Panc1 (cell line): ENCODE data around the gene MYCBP2. TPM values are rescaled to one million over a fixed set of nuclear protein-coding genes. Genes with fewer than 3 reads are reported as not detected.

ENCODE experiments used
- ATAC-seq: fragments of 200-7000 bp; cut with Tn5 transposase; 2 replicates; pipeline ENCODE4 v1.9.1; 2020; ENCODE audit warnings: mild to moderate bottlenecking, moderate library complexity
- BruUV-seq: library from RNA; stranded (reverse); fragments of 400-500 nt; replicated peaks from 2 replicates; lab custom pipeline; 2021; lab: Mats Ljungman, UMichigan
- CTCF ChIA-PET: fragments of 300-600 bp; sonication (Branson Sonifier 250); formaldehyde crosslinking; loops from one replicate; lab custom pipeline; 2022; ENCODE audit warnings: antibody characterized with exemption; lab: Charles Lee
- POLR2A ChIA-PET: fragments of 300-600 bp; sonication (Branson Sonifier 250); formaldehyde crosslinking; loops from one replicate; lab custom pipeline; 2022; ENCODE audit warnings: antibody characterized with exemption; lab: Charles Lee
- DNase-seq: peaks from one replicate; pipeline ENCODE4 v3.0.0-alpha.2; 2010; ENCODE audit warnings: low read depth, low spot score
- H3K27ac ChIP-seq: 2 replicates; pipeline ENCODE4 v1.5.1; 2011; ENCODE audit warnings: mild to moderate bottlenecking, low read length, inconsistent platforms
- H3K27me3 ChIP-seq: fragments of 200-500 bp; sonication (Bioruptor generic); 2 replicates; pipeline ENCODE4 v1.6.0; 2014; ENCODE audit warnings: low read length, inconsistent platforms; ENCODE audit not compliant: control insufficient read depth, insufficient read depth
- H3K36me3 ChIP-seq: fragments of 200-500 bp; sonication (Bioruptor generic); 2 replicates; pipeline ENCODE4 v1.5.1; 2014; ENCODE audit warnings: inconsistent platforms, mild to moderate bottlenecking, low read length, moderate library complexity; ENCODE audit not compliant: control insufficient read depth, insufficient read depth
- H3K4me1 ChIP-seq: 2 replicates; pipeline ENCODE4 v1.5.1; 2011; ENCODE audit warnings: inconsistent platforms, mild to moderate bottlenecking, low read length, moderate library complexity; ENCODE audit not compliant: control insufficient read depth, insufficient read depth
- H3K4me3 ChIP-seq, 2 experiments: 2 replicates each; pipeline ENCODE4 v1.5.1; 2011 to 2012; ENCODE audit warnings: low read depth in 2 of 2, low read length in 2 of 2, mild to moderate bottlenecking in 2 of 2, inconsistent platforms in 1 of 2, moderate library complexity in 1 of 2
- H3K9me3 ChIP-seq: fragments of 200-500 bp; sonication (Bioruptor generic); 2 replicates; pipeline ENCODE4 v1.5.1; 2014; ENCODE audit warnings: low read depth, mild to moderate bottlenecking, inconsistent platforms, low read length, moderate library complexity; ENCODE audit not compliant: control insufficient read depth, insufficient read depth
- POLR2AphosphoS5 ChIP-seq: IDR thresholded peaks from 2 replicates; pipeline ENCODE4 v1.6.1; 2012; ENCODE audit warnings: mild to moderate bottlenecking, low read depth, low read length, moderate library complexity
- REST ChIP-seq, 2 experiments: IDR thresholded peaks; 2 replicates each; pipeline ENCODE4 v1.6.1; 2011 to 2012; ENCODE audit warnings: low read depth in 2 of 2, control low read depth in 1 of 2, low read length in 1 of 2, mild to moderate bottlenecking in 1 of 2, moderate library complexity in 1 of 2; ENCODE audit not compliant: insufficient read depth in 1 of 2
- SIN3A ChIP-seq: IDR thresholded peaks from 2 replicates; pipeline ENCODE4 v1.6.1; 2012; ENCODE audit warnings: low read depth, mild to moderate bottlenecking, low read length, moderate library complexity, borderline replicate concordance; ENCODE audit not compliant: insufficient read depth
- TCF7L2 ChIP-seq: IDR thresholded peaks from 2 replicates; pipeline ENCODE4 v1.6.1; 2011; ENCODE audit warnings: mild to moderate bottlenecking, low read depth, low read length, inconsistent platforms
- in situ Hi-C: cut with HindIII; loops from 2 replicates; pipeline ENCODE4 v1.10.0; 2016; ENCODE audit warnings: low sequenced_read_pairs, low pct_unique_long_range_greater_than_20kb
- intact Hi-C: fragments of 100-400 bp; cut with micrococcal nuclease; formaldehyde crosslinking; loops from one replicate; pipeline ENCODE4 v1.10.0; 2022; ENCODE audit not compliant: unreplicated experiment
- total RNA-seq: library from RNA; stranded (reverse); gene quantifications from one replicate; pipeline ENCODE4 v1.2.1, GENCODE V29; 2021; ENCODE audit not compliant: unreplicated experiment
- TF ChIP-seq, protein P1 (sequence below): fragments of 450-650 bp; IDR thresholded peaks from 2 replicates; pipeline ENCODE4 v1.5.1; 2017; ENCODE audit warnings: mild to moderate bottlenecking

Gene MYCBP2
- total RNA-seq, 1 experiment from 2014 or later = 41.4 TPM

- ATAC-seq = no peak
- POLR2A ChIA-PET = interaction anchor here (0.6 kb wide), 1 partner anchor 567 kb away, joined by 10 read pairs; no protein-coding TSS in a partner anchor
- Histone ChIP-seq H3K9me3 (no peaks in the 10 kb centered on the region), H3K36me3 (no peaks in the 10 kb centered on the region), H3K4me1 (no peaks in the 10 kb centered on the region), H3K4me3 (no peak overlapping the region), H3K27me3 (no peaks in the 10 kb centered on the region), H3K27ac (no peak overlapping the region)
- CTCF ChIA-PET = no interaction called here
- TF ChIP-seq SIN3A (no peak), POLR2AphosphoS5 (no peak), TCF7L2 (no peak), REST (IDR thresholded peaks at IDR 0.05; ENCODE audit: insufficient read depth in 1 of 2, low read depth in 2 of 2, low read length in 1 of 2) (no peak)
- TF ChIP-seq, protein P1, sequence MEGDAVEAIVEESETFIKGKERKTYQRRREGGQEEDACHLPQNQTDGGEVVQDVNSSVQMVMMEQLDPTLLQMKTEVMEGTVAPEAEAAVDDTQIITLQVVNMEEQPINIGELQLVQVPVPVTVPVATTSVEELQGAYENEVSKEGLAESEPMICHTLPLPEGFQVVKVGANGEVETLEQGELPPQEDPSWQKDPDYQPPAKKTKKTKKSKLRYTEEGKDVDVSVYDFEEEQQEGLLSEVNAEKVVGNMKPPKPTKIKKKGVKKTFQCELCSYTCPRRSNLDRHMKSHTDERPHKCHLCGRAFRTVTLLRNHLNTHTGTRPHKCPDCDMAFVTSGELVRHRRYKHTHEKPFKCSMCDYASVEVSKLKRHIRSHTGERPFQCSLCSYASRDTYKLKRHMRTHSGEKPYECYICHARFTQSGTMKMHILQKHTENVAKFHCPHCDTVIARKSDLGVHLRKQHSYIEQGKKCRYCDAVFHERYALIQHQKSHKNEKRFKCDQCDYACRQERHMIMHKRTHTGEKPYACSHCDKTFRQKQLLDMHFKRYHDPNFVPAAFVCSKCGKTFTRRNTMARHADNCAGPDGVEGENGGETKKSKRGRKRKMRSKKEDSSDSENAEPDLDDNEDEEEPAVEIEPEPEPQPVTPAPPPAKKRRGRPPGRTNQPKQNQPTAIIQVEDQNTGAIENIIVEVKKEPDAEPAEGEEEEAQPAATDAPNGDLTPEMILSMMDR = no peak
- DNase-seq = no peak
- in situ Hi-C loops (no loop called here), intact Hi-C loops (no loop called here)
- BruUV-seq = no TSS peak
Observed at GRCh38 chr13:77033717-77034302, 293.1 kb downstream of the MYCBP2 start.

DNA sequence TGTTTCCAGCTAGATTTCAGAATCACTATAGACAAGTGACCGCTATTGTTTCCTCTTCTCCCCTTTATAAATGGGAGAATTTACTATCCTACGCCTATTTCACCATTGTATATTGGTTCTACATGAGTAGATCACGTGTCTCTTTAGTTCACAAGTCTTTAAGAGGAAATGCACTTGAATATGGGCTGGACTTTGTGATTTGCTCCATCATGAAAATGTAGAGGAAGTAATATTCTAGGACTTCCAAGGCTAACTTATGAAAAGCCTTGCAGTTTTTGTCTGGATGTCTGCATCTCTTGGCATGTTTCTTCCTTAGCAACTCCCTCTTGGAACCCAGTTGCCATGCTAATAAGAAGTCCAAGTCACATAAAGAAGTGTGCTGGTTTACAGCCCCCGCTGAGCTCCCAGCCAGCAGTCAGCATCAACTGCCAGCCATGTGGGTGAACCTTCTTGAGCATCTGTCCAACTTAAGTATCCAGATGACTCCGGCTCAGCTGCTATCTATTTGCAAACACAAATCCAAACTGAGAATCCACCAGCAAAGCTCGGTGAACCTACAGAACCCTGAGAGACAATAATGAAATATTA lies 295.1 kb downstream of the MYCBP2 start:
- intact Hi-C loops = no loop called here
- ATAC-seq (no peak), DNase-seq (no peak)
- in situ Hi-C loops = no loop called here
- H3K9me3 ChIP-seq = no peaks in the 10 kb centered on the region
- peaks cover 3% of the 10 kb centered on the region; the same call in 1 of the 2 replicates for H3K4me1 ChIP-seq
- BruUV-seq = no TSS peak
- ChIA-PET POLR2A (no interaction called here), CTCF (no interaction called here)
- H3K27ac ChIP-seq = no peak overlapping the region
- H3K36me3 ChIP-seq = no peaks in the 10 kb centered on the region
- H3K4me3 ChIP-seq = no peak overlapping the region
- no peaks in the 10 kb centered on the region for H3K27me3 ChIP-seq
- TF ChIP-seq SIN3A (no peak), TCF7L2 (no peak), POLR2AphosphoS5 (no peak), REST (IDR thresholded peaks at IDR 0.05; ENCODE audit: insufficient read depth in 1 of 2, low read depth in 2 of 2, low read length in 1 of 2) (no peak)
- TF ChIP-seq, protein P1 = no peak
